Ramos (cell line): ENCODE data around the gene OR4N2.
"Not testable (repeated sequence)": the region's sequence is repeated elsewhere in the genome, so short reads cannot be mapped to it uniquely, and the experiment has no call there.

ENCODE experiments used
- in situ Hi-C: fragments of 300-500 bp; cut with MboI; formaldehyde crosslinking; loops from one replicate; pipeline ENCODE4 v1.14.3; 2022; ENCODE audit warnings: low sequenced_read_pairs; ENCODE audit not compliant: unreplicated experiment

Gene OR4N2

GRCh38 chr14:19828314-19828713, 24.7 kb downstream of the OR4N2 start:
- in situ Hi-C loops = no loop called here

- in situ Hi-C loops = not testable (repeated sequence)
Measured at GRCh38 chr14:19834203-19834848, 30.8 kb downstream of the OR4N2 start.

- in situ Hi-C loops = no loop called here
Measured at GRCh38 chr14:19838433-19838832, 34.9 kb downstream of the OR4N2 start.

GRCh38 chr14:19851365-19851764, 47.8 kb downstream of the OR4N2 start:
- in situ Hi-C loops = no loop called here

DNA sequence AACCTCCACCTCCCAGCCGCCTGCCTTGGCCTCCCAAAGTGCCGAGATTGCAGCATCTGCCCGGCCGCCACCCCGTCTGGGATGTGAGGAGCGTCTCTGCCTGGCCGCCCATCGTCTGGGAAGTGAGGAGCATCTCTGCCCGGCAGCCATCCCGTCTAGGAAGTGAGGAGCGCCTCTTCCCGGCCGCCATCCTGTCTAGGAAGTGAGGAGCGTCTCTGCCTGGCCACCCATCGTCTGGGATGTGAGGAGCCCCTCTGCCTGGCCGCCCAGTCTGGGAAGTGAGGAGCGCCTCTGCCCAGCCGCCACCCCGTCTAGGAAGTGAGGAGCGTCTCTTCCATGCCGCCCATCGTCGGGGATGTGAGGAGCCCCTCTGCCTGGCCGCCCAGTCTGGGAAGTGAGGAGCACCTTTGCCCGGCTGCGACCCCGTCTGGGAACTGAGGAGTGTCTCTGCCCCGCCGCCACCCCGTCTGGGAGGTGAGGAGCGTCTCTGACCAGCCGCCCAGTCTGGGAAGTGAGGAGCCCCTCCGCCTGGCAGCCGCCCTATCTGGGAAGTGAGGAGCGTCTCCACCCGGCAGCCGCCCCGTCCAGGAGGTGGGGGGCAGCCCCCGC, 62.6 kb downstream of the OR4N2 start:
- in situ Hi-C loops = not testable (repeated sequence)

DNA sequence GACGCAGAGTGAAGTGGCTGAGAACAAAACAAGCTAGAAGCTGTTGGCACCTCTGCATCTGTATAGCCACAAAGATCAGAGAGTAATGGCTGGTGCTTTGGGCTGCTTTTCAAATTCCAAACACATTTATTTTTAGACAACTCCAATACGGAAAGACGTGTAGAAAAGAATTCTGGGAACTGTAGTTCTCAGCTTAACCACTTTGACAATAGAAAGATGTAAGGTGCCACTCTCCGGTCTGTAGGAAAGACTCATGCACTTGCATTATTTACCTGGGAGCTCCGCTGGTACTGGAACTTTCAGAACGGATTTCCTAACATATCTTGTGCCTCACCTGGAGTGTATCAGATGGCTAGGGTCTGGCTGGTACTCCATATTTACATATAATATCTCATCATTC, 69.6 kb downstream of the OR4N2 start:
- in situ Hi-C loops = no loop called here

- in situ Hi-C loops = no loop called here
Measured at GRCh38 chr14:19874842-19875241, 71.3 kb downstream of the OR4N2 start, which contains the start of gene OR4K2. TSS of gene OR4K2 (plus strand) at chr14:19875142. CDS start at chr14:19876268, 1,126 bp downstream.

- in situ Hi-C loops = no loop called here
Measured at GRCh38 chr14:19878029-19878642, 74.6 kb downstream of the OR4N2 start.
